OCI-LY7 (cell line): ENCODE data around the gene TBRG4. TPM values are rescaled to one million over a fixed set of nuclear protein-coding genes. Genes with fewer than 3 reads are reported as not detected.

Experiments used
- BruUV-seq: library from RNA; stranded (reverse); fragments of 400-500 nt; replicated peaks from 2 replicates; lab custom pipeline; 2021; lab: Mats Ljungman, UMichigan
- CTCF ChIA-PET: fragments of 300-600 bp; sonication (Branson Sonifier 250); formaldehyde crosslinking; loops from one replicate; lab custom pipeline; 2022; ENCODE audit warnings: antibody characterized with exemption; ENCODE audit not compliant: unreplicated experiment; lab: Charles Lee
- POLR2A ChIA-PET: fragments of 300-600 bp; sonication (Branson Sonifier 250); formaldehyde crosslinking; loops from one replicate; lab custom pipeline; 2022; ENCODE audit warnings: antibody characterized with exemption; lab: Charles Lee
- DNase-seq: peaks from one replicate; pipeline ENCODE4 v3.0.0-alpha.2; 2015; ENCODE audit warnings: low spot score
- H2AFZ ChIP-seq: fragments of 200-600 bp; sonication (generic), shearing (Covaris generic); 2 replicates; pipeline ENCODE4 v1.6.1; 2014; ENCODE audit warnings: mild to moderate bottlenecking, antibody characterized with exemption, low read length, moderate library complexity
- H3K27ac ChIP-seq: fragments of 200-600 bp; sonication (generic); 2 replicates; pipeline ENCODE4 v1.5.1; 2014; ENCODE audit warnings: mixed run types, low read depth, mild to moderate bottlenecking, moderate library complexity, low read length, inconsistent platforms; ENCODE audit not compliant: poor library complexity, severe bottlenecking
- H3K36me3 ChIP-seq: fragments of 200-600 bp; sonication (generic); 2 replicates; pipeline ENCODE4 v1.6.1; 2014; ENCODE audit warnings: mild to moderate bottlenecking, antibody characterized with exemption, low read length, moderate library complexity, mixed read lengths; ENCODE audit not compliant: insufficient read depth
- H3K4me1 ChIP-seq: fragments of 200-600 bp; sonication (generic); 2 replicates; pipeline ENCODE4 v1.5.1; 2014; ENCODE audit warnings: mild to moderate bottlenecking, low read length; ENCODE audit not compliant: insufficient read depth, poor library complexity, severe bottlenecking
- H3K4me2 ChIP-seq: fragments of 200-600 bp; sonication (generic); 2 replicates; pipeline ENCODE4 v1.6.1; 2014; ENCODE audit warnings: mild to moderate bottlenecking, low read length
- H3K4me3 ChIP-seq: fragments of 200-600 bp; sonication (generic); 2 replicates; pipeline ENCODE4 v1.5.1; 2014; ENCODE audit warnings: mild to moderate bottlenecking, low read depth, low read length; ENCODE audit not compliant: poor library complexity, severe bottlenecking
- H3K79me2 ChIP-seq: fragments of 200-600 bp; sonication (generic); 2 replicates; pipeline ENCODE4 v1.6.1; 2016; ENCODE audit warnings: low read depth, mild to moderate bottlenecking, low read length, moderate library complexity, mixed read lengths; ENCODE audit not compliant: insufficient read depth
- H3K9me2 ChIP-seq: fragments of 200-600 bp; sonication (generic); 2 replicates; pipeline ENCODE4 v1.6.1; 2016; ENCODE audit warnings: mild to moderate bottlenecking, low read length, mixed read lengths; ENCODE audit not compliant: insufficient read depth
- H3K9me3 ChIP-seq: fragments of 200-600 bp; sonication (generic); 2 replicates; pipeline ENCODE4 v1.6.1; 2014; ENCODE audit warnings: mild to moderate bottlenecking, mixed run types, low read length, mixed read lengths
- H4K20me1 ChIP-seq: fragments of 200-600 bp; sonication (generic); 2 replicates; pipeline ENCODE4 v1.6.1; 2014; ENCODE audit warnings: mild to moderate bottlenecking, antibody characterized with exemption, low read length, moderate library complexity, mixed read lengths; ENCODE audit not compliant: insufficient read depth
- EZH2phosphoT487 ChIP-seq: fragments of 200-600 bp; sonication (generic); IDR thresholded peaks from 2 replicates; pipeline ENCODE4 v1.6.1; 2018; ENCODE audit warnings: low read depth, borderline replicate concordance, mild to moderate bottlenecking, mixed run types, antibody characterized with exemption, low read length, moderate library complexity, mixed read lengths
- intact Hi-C: fragments of 100-400 bp; cut with micrococcal nuclease; formaldehyde crosslinking; loops from one replicate; pipeline ENCODE4 v1.10.0; 2022; ENCODE audit not compliant: unreplicated experiment
- total RNA-seq, 2 experiments: library from RNA; depleted of rRNA in 1 of 2; stranded (reverse); fragments of >200 nt in 1 of 2; shearing (Covaris generic) in 1 of 2; gene quantifications; 2 replicates each; pipeline ENCODE4 v1.2.3, GENCODE V29; 2014 to 2022
- TF ChIP-seq, protein P1 (sequence below): fragments of 200-600 bp; sonication (generic); conservative IDR thresholded peaks from 2 replicates; pipeline ENCODE4 v1.5.1; 2014; ENCODE audit warnings: mild to moderate bottlenecking, antibody characterized with exemption, low read length, moderate library complexity, mixed read lengths

The TBRG4 gene
- total RNA-seq, 2 experiments from 2014 or later, result 113 to 141 TPM

DNA sequence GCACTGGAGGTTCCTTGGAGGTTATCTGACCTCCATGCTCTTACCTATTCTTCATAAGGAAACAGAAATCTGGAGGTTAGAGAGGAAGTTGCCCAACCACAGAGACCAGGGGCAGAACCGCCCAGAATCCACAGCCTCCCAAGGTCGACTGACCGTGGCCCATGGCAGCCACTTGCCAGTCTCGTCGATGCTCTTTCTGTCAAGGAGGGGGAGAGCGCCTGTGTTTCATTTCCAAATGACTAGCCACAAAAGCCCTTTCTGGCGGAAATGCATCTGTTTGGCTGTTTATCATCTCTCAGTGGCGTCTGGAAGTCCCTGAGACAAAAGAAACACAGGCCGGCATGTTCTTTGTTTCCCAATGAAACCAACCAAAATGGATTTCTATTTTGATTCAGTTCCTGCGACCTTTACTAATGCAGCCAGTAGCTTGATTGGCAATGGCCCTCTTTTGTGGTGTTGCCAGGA, 49.0 kb upstream of the TBRG4 start:
- no peaks in the 10 kb centered on the region for H3K36me3 ChIP-seq
- intact Hi-C loops, result no loop called here
- TF ChIP-seq EZH2phosphoT487, result no peak
- TF ChIP-seq, protein P1, sequence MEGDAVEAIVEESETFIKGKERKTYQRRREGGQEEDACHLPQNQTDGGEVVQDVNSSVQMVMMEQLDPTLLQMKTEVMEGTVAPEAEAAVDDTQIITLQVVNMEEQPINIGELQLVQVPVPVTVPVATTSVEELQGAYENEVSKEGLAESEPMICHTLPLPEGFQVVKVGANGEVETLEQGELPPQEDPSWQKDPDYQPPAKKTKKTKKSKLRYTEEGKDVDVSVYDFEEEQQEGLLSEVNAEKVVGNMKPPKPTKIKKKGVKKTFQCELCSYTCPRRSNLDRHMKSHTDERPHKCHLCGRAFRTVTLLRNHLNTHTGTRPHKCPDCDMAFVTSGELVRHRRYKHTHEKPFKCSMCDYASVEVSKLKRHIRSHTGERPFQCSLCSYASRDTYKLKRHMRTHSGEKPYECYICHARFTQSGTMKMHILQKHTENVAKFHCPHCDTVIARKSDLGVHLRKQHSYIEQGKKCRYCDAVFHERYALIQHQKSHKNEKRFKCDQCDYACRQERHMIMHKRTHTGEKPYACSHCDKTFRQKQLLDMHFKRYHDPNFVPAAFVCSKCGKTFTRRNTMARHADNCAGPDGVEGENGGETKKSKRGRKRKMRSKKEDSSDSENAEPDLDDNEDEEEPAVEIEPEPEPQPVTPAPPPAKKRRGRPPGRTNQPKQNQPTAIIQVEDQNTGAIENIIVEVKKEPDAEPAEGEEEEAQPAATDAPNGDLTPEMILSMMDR, result no peak
- H2AFZ ChIP-seq, result no peak overlapping the region
- H3K9me3 ChIP-seq, result no peaks in the 10 kb centered on the region
- H3K79me2 ChIP-seq, result no peaks in the 10 kb centered on the region
- BruUV-seq, result no TSS peak
- no peak overlapping the region for H3K4me3 ChIP-seq
- DNase-seq, result no peak
- no peaks in the 10 kb centered on the region for H3K9me2 ChIP-seq
- H3K4me2 ChIP-seq, result no peak overlapping the region
- no peaks in the 10 kb centered on the region for H4K20me1 ChIP-seq
- H3K4me1 ChIP-seq, result no peaks in the 10 kb centered on the region
- ChIA-PET CTCF (no interaction called here), POLR2A (interaction anchor here (0.7 kb wide), 1 partner anchor 11 kb away, joined by 3 read pairs; no protein-coding TSS in a partner anchor)
- H3K27ac ChIP-seq, result no peak overlapping the region

DNA sequence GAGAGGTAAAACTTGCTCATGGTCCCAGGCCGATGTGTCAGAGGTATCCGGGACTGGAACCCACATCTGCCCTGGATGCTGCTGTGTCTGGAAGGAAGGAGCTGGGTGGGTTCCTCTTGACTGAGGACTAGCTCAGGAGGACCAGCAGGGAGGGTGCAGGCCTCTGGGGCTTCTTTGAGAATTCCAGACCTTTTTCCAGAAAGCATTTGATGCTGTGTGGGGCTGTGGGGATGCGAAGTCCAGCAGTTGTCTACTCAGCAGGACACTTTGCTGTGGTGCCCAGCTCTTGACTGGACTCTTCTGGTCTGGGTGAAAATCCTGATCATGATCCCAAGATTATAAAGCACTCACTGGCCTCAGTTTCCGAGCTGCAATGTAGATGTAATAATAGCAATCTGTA, 47.8 kb upstream of the TBRG4 start:
- Histone ChIP-seq H3K9me3 (no peaks in the 10 kb centered on the region), H3K4me1 (no peaks in the 10 kb centered on the region), H3K36me3 (no peaks in the 10 kb centered on the region), H3K27ac (no peak overlapping the region), H3K79me2 (no peaks in the 10 kb centered on the region), H4K20me1 (no peaks in the 10 kb centered on the region), H3K4me3 (no peak overlapping the region), H2AFZ (no peak overlapping the region), H3K9me2 (no peaks in the 10 kb centered on the region), H3K4me2 (no peak overlapping the region)
- no peak for DNase-seq
- TF ChIP-seq, protein P1, result no peak
- TF ChIP-seq EZH2phosphoT487, result no peak
- no TSS peak for BruUV-seq
- ChIA-PET CTCF (no interaction called here), POLR2A (no interaction called here)
- intact Hi-C loops, result no loop called here

GRCh38 chr7:45158471-45158870, 47.0 kb upstream of the TBRG4 start:
- H3K9me2 ChIP-seq, result no peaks in the 10 kb centered on the region
- ChIA-PET CTCF (no interaction called here), POLR2A (no interaction called here)
- H3K9me3 ChIP-seq, result no peaks in the 10 kb centered on the region
- BruUV-seq, result no TSS peak
- intact Hi-C loops, result no loop called here
- no peaks in the 10 kb centered on the region for H3K79me2 ChIP-seq
- H4K20me1 ChIP-seq, result no peaks in the 10 kb centered on the region
- TF ChIP-seq, protein P1, result no peak
- no peak for TF ChIP-seq EZH2phosphoT487
- H3K4me1 ChIP-seq, result peaks cover 1% of the 10 kb centered on the region
- H3K4me2 ChIP-seq, result no peak overlapping the region
- H3K36me3 ChIP-seq, result no peaks in the 10 kb centered on the region
- no peak overlapping the region for H3K4me3 ChIP-seq
- H3K27ac ChIP-seq, result no peak overlapping the region
- DNase-seq, result no peak
- no peak overlapping the region for H2AFZ ChIP-seq
